IPS DF 6.9 (cell line): ENCODE data around the gene CLSTN3.

Source experiments
- DNase-seq: peaks from one replicate; pipeline ENCODE4 v3.0.0-alpha.2; 2013; ENCODE audit warnings: low read depth, low spot score
- H3K27ac ChIP-seq: one replicate; pipeline ENCODE4 v1.5.1; 2013; ENCODE audit warnings: low read length, control low read depth
- H3K27me3 ChIP-seq: 2 replicates; pipeline ENCODE4 v1.6.1; 2013; ENCODE audit warnings: mild to moderate bottlenecking, low read length; ENCODE audit not compliant: control insufficient read depth, insufficient read depth
- H3K36me3 ChIP-seq: 2 replicates; pipeline ENCODE4 v1.6.1; 2013; ENCODE audit warnings: low read length; ENCODE audit not compliant: control insufficient read depth, insufficient read depth
- H3K4me1 ChIP-seq: 2 replicates; pipeline ENCODE4 v1.6.1; 2013; ENCODE audit warnings: low read length; ENCODE audit not compliant: control insufficient read depth, insufficient read depth
- H3K4me3 ChIP-seq: 2 replicates; pipeline ENCODE4 v1.5.1; 2013; ENCODE audit warnings: mild to moderate bottlenecking, low read length
- H3K9me3 ChIP-seq: 2 replicates; pipeline ENCODE4 v1.6.1; 2013; ENCODE audit warnings: low read length, inconsistent platforms; ENCODE audit not compliant: control insufficient read depth, insufficient read depth
- WGBS: extraction: QIAGEN DNeasy Blood & Tissue Kit; methylation state at CpG from one replicate; pipeline ENCODE4 v1.1.7; 2013; ENCODE audit warnings: mixed read lengths, missing lambda C conversion rate; ENCODE audit not compliant: insufficient read length, insufficient coverage; 5-methylcytosine and 5-hydroxymethylcytosine counted together

Gene CLSTN3

GRCh38 chr12:7114008-7114407 lies 16.2 kb upstream of the CLSTN3 start:
- DNase-seq: no peak
- Histone ChIP-seq H3K36me3 (no peaks in the 10 kb centered on the region), H3K4me1 (peaks cover 3% of the 10 kb centered on the region; the same call in 1 of the 2 replicates), H3K4me3 (no peak overlapping the region), H3K9me3 (no peaks in the 10 kb centered on the region), H3K27me3 (no peaks in the 10 kb centered on the region), H3K27ac (no peak overlapping the region)
- no CpG with 5 or more reads among the region's 11 CpGs for WGBS

GRCh38 chr12:7114851-7115250 lies 15.3 kb upstream of the CLSTN3 start:
- H3K36me3 ChIP-seq: no peaks in the 10 kb centered on the region
- no peaks in the 10 kb centered on the region for H3K4me1 ChIP-seq
- no CpG with 5 or more reads among the region's 6 CpGs for WGBS
- H3K4me3 ChIP-seq: no peak overlapping the region
- H3K27me3 ChIP-seq: no peaks in the 10 kb centered on the region
- H3K27ac ChIP-seq: no peak overlapping the region
- no peak for DNase-seq
- no peaks in the 10 kb centered on the region for H3K9me3 ChIP-seq

GRCh38 chr12:7116196-7116595 lies 14.0 kb upstream of the CLSTN3 start:
- Histone ChIP-seq H3K27me3 (no peaks in the 10 kb centered on the region), H3K27ac (no peak overlapping the region), H3K9me3 (no peaks in the 10 kb centered on the region), H3K36me3 (no peaks in the 10 kb centered on the region), H3K4me3 (no peak overlapping the region), H3K4me1 (no peaks in the 10 kb centered on the region)
- WGBS: no CpG with 5 or more reads among the region's 3 CpGs
- DNase-seq: no peak

DNA sequence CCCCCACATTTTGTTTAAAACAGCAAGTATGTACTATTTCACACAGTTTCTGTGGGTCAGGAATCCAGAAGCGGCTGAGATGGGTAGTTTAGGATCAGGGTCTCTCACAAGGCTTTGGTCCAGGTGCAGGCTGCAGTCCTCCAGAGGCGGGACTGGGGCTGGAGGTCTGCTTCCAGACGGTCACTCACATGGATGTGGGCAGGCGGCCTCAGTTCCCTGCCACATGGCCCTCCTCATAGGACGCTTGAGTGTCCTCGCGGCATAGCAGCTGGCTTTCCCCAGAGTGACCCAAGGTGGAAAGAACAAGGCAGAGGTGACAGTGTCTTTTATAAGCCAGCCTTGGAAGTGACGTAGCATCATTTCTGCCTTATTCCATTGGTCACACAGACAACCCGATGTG lies 13.3 kb upstream of the CLSTN3 start:
- Histone ChIP-seq H3K9me3 (no peaks in the 10 kb centered on the region), H3K27me3 (no peaks in the 10 kb centered on the region), H3K27ac (no peak overlapping the region), H3K4me3 (no peak overlapping the region), H3K36me3 (no peaks in the 10 kb centered on the region), H3K4me1 (no peaks in the 10 kb centered on the region)
- WGBS: no CpG with 5 or more reads among the region's 9 CpGs
- no peak for DNase-seq

- H3K4me3 ChIP-seq: no peak overlapping the region
- WGBS: no CpG with 5 or more reads among the region's 3 CpGs
- H3K27me3 ChIP-seq: no peaks in the 10 kb centered on the region
Observed at GRCh38 chr12:7117670-7118069, 12.5 kb upstream of the CLSTN3 start.

DNA sequence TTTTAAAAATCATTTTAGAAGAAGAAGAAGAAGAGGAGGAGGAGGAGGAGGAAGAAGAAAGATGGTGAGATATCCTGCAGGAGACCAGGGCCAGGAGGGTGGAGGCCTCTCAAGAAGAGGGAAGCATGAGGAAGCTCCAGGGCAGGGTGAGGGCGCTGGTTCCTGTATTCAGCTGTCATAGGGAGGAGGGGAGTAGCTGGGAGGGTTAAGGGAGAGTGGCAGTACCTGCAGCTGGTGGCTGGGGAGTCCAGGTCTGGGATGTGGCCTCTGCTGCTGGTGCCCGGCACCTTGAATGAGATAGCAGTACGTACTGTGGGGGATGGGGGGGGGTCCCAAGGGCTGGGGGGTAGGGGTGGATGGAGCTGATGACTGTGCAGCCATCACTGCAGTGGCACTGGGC lies 11.3 kb upstream of the CLSTN3 start:
- H3K4me3 ChIP-seq: no peak overlapping the region
- no peak for DNase-seq
- no peaks in the 10 kb centered on the region for H3K27me3 ChIP-seq
- H3K9me3 ChIP-seq: no peaks in the 10 kb centered on the region
- H3K36me3 ChIP-seq: no peaks in the 10 kb centered on the region
- H3K27ac ChIP-seq: no peak overlapping the region
- no peaks in the 10 kb centered on the region for H3K4me1 ChIP-seq
- no CpG with 5 or more reads among the region's 3 CpGs for WGBS

More at GRCh38 chr12:7117670-7118069, 12.5 kb upstream of the CLSTN3 start:
- H3K9me3 ChIP-seq: no peaks in the 10 kb centered on the region
- no peaks in the 10 kb centered on the region for H3K36me3 ChIP-seq
- H3K27ac ChIP-seq: no peak overlapping the region
- no peak for DNase-seq
- no peaks in the 10 kb centered on the region for H3K4me1 ChIP-seq

GRCh38 chr12:7120166-7120565 lies 10.0 kb upstream of the CLSTN3 start:
- Histone ChIP-seq H3K9me3 (no peaks in the 10 kb centered on the region), H3K27me3 (no peaks in the 10 kb centered on the region), H3K4me1 (no peaks in the 10 kb centered on the region), H3K27ac (no peak overlapping the region), H3K36me3 (no peaks in the 10 kb centered on the region), H3K4me3 (no peak overlapping the region)
- WGBS: no CpG with 5 or more reads among the region's 5 CpGs
- no peak for DNase-seq

DNA sequence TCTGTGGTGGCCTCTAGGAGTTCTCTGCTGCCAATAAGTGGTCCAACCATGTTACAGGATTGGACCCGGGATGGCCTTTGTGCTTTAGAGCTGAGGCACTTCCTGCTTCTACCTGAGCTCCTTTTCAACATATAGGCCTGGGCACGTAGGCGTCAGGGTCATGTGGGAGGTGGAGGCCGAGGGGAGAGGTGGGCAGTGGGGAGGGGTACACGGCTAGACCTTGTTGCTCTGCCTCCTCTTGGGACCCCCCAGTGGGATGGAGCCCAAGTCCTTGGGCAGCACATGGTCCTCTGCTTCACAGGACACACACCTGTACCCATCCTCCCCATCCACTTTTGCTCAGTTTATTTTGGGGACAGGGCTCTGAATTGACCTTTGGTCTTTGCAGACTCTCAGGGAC lies 8.8 kb upstream of the CLSTN3 start:
- Histone ChIP-seq H3K36me3 (no peaks in the 10 kb centered on the region), H3K4me1 (no peaks in the 10 kb centered on the region), H3K27ac (no peak overlapping the region), H3K27me3 (no peaks in the 10 kb centered on the region), H3K4me3 (no peak overlapping the region), H3K9me3 (no peaks in the 10 kb centered on the region)
- WGBS: no CpG with 5 or more reads among the region's 5 CpGs
- no peak for DNase-seq

DNA sequence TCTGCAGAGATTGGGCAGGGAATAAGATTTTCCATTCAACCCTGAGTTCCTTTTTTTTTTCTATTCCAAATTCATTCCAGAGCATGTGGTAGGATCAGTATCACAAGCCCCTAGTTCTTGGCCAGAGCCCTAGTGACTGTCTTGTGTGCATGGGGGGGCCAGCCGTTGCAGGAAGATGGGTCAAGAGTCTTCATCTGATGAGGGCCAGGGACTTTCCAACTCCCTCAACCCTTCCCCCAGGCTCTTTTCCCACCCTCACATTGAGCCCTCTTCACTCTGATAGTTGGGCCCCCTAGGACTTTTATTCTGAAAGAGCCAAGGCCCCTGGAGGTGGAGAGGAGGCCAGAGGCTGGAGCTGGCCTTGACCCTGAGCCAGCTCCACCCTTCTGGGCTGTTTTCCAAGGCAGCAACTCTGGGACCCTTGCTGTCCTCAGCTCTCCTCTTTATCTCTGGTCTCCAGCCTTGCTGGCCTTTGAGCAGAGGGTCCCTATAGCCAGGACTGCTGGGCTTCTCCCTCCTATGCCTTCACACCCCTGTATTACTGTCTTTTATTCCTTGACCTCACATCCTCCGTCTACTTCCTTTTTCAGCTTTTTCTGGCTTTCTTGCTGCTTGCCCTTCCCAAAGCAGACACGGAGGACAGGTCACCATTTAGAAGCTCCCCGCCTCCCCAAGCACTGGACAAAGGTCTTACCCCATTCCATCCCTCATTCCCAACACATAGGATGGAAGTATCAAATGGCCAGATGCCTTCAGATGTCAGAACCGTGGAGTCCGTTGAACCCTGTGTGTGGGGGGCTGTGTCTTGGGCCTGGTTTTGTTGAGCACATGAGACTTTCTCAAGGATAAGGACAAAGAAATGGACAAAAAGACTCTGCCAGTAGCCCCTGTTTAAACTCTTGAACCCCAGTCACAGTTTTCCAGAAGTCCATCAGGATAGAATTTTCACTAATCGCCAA lies 7.1 kb upstream of the CLSTN3 start:
- DNase-seq: no peak
- Histone ChIP-seq H3K4me3 (no peak overlapping the region), H3K4me1 (no peaks in the 10 kb centered on the region), H3K36me3 (no peaks in the 10 kb centered on the region), H3K27ac (no peak overlapping the region), H3K27me3 (no peaks in the 10 kb centered on the region), H3K9me3 (no peaks in the 10 kb centered on the region)
- WGBS: no CpG with 5 or more reads among the region's 7 CpGs

- WGBS: no CpG with 5 or more reads among the region's 11 CpGs
Observed at GRCh38 chr12:7123806-7124522, 6.2 kb upstream of the CLSTN3 start.

More at GRCh38 chr12:7123806-7124522, 6.2 kb upstream of the CLSTN3 start:
- DNase-seq: no peak
- H3K27me3 ChIP-seq: no peaks in the 10 kb centered on the region
- no peaks in the 10 kb centered on the region for H3K9me3 ChIP-seq
- no peak overlapping the region for H3K4me3 ChIP-seq
- H3K27ac ChIP-seq: no peak overlapping the region
- H3K4me1 ChIP-seq: 0 out of 2 replicates have a peak, but pooled peaks cover 2% of the 10 kb centered on the region
- no peaks in the 10 kb centered on the region for H3K36me3 ChIP-seq
